ENCODE data around the gene EPS8L3. TPM values are rescaled to one million over a fixed set of nuclear protein-coding genes. Genes with fewer than 3 reads are reported as not detected.

Gene EPS8L3
- total and polyA plus RNA-seq, 9 of the 15 experiments (the other 6 are each of a cell fraction or from before 2014, with no cell fraction given), result 0.09 to 0.42 (median 0.14) TPM; not detected in 5

DNA sequence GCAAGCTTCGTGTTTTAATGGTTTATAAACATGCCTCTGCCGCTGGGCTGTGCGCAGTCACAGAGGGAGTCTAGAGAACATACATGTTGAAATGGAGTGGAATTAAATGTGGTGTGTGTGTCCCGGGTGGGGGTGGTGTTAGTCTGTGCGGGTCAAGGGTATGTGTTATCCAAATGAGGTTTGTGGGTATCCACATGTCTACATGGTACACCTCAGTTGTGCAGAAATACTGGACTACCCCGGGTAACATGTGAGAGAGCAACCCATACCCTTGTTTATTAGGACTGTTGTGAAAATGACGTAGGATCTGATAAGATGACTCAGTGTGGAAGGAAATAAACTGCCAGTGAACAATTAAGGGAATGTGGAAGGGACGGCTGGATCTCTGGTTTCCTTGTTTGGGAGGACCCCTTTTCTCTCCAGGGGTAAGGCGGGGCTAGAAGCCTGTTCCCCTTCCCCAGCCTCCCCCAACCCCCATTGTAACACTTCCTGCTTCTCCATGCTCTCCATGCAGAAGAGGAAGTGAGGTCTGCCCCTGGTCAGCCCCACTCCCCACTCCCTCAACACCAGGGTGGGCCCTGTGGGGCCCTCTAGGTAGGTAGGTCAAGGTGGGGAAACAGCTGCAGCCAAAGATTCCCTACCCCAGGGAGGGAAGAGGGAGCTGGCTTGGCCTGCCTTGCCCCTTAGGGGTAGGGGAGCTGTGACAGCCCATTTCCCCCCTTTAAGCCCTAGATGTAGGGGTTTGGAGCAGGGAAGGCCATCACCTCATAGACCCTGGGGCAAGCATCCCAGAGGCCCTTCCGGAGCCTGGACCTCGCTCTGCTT, 690 bp downstream of the EPS8L3 start (continued):
- TF ChIP-seq TCF3 (CRISPR knock-in tag; IDR thresholded peaks at IDR 0.05) (no peak), NFRKB (IDR thresholded peaks at IDR 0.05; ENCODE audit: low read depth) (no peak), ILF3 (IDR thresholded peaks at IDR 0.05; ENCODE audit: borderline replicate concordance) (no peak), EP300 (IDR thresholded peaks at IDR 0.05; ENCODE audit: low read length) (peak; percentile 37; the same call in 1 of the 2 replicates), DACH1 (IDR thresholded peaks at IDR 0.05; ENCODE audit: partially characterized antibody) (no peak), ZNF780A (CRISPR knock-in tag; IDR thresholded peaks at IDR 0.05) (no peak), TFAM (CRISPR knock-in tag; conservative IDR thresholded peaks at IDR 0.05) (no peak), RBM22 (IDR thresholded peaks at IDR 0.05; ENCODE audit: low read depth, low read length, poor library complexity, severe bottlenecking) (no peak), CCNT2 (IDR thresholded peaks at IDR 0.05; ENCODE audit: borderline replicate concordance, extremely low read depth, insufficient read length, low read depth, low read length) (no peak), GATAD2A (IDR thresholded peaks at IDR 0.05) (no peak), KAT2B (IDR thresholded peaks at IDR 0.05; ENCODE audit: low read depth, low read length) (no peak), SMARCC2 (IDR thresholded peaks at IDR 0.05; ENCODE audit: low read depth) (peak; percentile 30; the same call in 1 of the 2 replicates)
- TF ChIP-seq, protein P1, sequence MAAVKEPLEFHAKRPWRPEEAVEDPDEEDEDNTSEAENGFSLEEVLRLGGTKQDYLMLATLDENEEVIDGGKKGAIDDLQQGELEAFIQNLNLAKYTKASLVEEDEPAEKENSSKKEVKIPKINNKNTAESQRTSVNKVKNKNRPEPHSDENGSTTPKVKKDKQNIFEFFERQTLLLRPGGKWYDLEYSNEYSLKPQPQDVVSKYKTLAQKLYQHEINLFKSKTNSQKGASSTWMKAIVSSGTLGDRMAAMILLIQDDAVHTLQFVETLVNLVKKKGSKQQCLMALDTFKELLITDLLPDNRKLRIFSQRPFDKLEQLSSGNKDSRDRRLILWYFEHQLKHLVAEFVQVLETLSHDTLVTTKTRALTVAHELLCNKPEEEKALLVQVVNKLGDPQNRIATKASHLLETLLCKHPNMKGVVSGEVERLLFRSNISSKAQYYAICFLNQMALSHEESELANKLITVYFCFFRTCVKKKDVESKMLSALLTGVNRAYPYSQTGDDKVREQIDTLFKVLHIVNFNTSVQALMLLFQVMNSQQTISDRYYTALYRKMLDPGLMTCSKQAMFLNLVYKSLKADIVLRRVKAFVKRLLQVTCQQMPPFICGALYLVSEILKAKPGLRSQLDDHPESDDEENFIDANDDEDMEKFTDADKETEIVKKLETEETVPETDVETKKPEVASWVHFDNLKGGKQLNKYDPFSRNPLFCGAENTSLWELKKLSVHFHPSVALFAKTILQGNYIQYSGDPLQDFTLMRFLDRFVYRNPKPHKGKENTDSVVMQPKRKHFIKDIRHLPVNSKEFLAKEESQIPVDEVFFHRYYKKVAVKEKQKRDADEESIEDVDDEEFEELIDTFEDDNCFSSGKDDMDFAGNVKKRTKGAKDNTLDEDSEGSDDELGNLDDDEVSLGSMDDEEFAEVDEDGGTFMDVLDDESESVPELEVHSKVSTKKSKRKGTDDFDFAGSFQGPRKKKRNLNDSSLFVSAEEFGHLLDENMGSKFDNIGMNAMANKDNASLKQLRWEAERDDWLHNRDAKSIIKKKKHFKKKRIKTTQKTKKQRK (IDR thresholded peaks at IDR 0.05; ENCODE audit: borderline replicate concordance, low read depth, low read length), result no peak
- TF ChIP-seq, protein P2, sequence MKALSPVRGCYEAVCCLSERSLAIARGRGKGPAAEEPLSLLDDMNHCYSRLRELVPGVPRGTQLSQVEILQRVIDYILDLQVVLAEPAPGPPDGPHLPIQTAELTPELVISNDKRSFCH (CRISPR knock-in tag; IDR thresholded peaks at IDR 0.05), result no peak
- TF ChIP-seq, protein P2 (tag; IDR thresholded peaks at IDR 0.05), result no peak
- TF ChIP-seq, protein P3, sequence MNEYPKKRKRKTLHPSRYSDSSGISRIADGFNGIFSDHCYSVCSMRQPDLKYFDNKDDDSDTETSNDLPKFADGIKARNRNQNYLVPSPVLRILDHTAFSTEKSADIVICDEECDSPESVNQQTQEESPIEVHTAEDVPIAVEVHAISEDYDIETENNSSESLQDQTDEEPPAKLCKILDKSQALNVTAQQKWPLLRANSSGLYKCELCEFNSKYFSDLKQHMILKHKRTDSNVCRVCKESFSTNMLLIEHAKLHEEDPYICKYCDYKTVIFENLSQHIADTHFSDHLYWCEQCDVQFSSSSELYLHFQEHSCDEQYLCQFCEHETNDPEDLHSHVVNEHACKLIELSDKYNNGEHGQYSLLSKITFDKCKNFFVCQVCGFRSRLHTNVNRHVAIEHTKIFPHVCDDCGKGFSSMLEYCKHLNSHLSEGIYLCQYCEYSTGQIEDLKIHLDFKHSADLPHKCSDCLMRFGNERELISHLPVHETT (CRISPR knock-in tag; conservative IDR thresholded peaks at IDR 0.05 in 1 of 2, IDR thresholded peaks at IDR 0.05 in 1 of 2), result peak in 1 of 2 experiments; percentile 83; a peak in 2 of 4 replicates
- TF ChIP-seq, protein P4, sequence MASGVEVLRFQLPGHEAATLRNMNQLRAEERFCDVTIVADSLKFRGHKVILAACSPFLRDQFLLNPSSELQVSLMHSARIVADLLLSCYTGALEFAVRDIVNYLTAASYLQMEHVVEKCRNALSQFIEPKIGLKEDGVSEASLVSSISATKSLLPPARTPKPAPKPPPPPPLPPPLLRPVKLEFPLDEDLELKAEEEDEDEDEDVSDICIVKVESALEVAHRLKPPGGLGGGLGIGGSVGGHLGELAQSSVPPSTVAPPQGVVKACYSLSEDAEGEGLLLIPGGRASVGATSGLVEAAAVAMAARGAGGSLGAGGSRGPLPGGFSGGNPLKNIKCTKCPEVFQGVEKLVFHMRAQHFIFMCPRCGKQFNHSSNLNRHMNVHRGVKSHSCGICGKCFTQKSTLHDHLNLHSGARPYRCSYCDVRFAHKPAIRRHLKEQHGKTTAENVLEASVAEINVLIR (CRISPR knock-in tag; IDR thresholded peaks at IDR 0.05), result peak; percentile 74
- TF ChIP-seq, protein P5, sequence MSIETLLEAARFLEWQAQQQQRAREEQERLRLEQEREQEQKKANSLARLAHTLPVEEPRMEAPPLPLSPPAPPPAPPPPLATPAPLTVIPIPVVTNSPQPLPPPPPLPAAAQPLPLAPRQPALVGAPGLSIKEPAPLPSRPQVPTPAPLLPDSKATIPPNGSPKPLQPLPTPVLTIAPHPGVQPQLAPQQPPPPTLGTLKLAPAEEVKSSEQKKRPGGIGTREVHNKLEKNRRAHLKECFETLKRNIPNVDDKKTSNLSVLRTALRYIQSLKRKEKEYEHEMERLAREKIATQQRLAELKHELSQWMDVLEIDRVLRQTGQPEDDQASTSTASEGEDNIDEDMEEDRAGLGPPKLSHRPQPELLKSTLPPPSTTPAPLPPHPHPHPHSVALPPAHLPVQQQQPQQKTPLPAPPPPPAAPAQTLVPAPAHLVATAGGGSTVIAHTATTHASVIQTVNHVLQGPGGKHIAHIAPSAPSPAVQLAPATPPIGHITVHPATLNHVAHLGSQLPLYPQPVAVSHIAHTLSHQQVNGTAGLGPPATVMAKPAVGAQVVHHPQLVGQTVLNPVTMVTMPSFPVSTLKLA (conservative IDR thresholded peaks at IDR 0.05), result peak in 1 of 2 experiments; percentile 40; a peak in 1 of 4 replicates
